Measurements from ENCODE around the gene CABCOCO1. TPM values are rescaled to one million over a fixed set of nuclear protein-coding genes. Genes with fewer than 3 reads are reported as not detected.
A peak's percentile ranks its signal among the peaks of the same experiment; 100 is the strongest.
"Not testable (repeated sequence)": the region's sequence is repeated elsewhere in the genome, so short reads cannot be mapped to it uniquely, and the experiment has no call there.

CABCOCO1 gene
- total and polyA plus RNA-seq, 9 of the 15 experiments (the other 6 are each of a cell fraction or from before 2014, with no cell fraction given): 0.04 TPM; not detected in 8

DNA sequence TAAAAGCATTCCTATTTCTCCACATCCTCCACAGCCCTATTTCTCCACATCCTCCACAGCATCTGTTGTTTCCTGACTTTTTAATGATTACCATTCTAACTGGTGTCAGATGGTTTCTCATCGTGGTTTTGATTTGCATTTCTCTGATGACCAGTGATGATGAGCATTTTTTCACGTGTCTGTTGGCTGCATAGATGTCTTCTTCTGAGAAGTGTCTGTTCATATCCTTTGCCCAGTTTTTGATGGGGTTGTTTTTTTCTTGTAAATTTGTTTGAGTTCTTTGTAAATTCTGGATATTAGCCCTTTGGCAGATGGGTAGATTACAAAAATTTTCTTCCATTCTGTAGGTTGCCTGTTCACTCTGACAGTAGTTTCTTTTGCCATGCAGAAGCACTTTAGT is 49.4 kb downstream of the CABCOCO1 start:
- H3K4me1 ChIP-seq (replicated peaks in 1 of 2; ENCODE audit: control insufficient read depth in 2 of 2, insufficient read depth in 2 of 2, low read length in 2 of 2); POLR2A ChIA-PET; H4K20me1 ChIP-seq (replicated peaks; ENCODE audit: control insufficient read depth, insufficient read depth, low read length); H3K27me3 ChIP-seq (ENCODE audit: control insufficient read depth in 2 of 2, insufficient read depth in 2 of 2, low read length in 2 of 2); H3K9ac ChIP-seq (ENCODE audit: insufficient read depth in 1 of 2, low read depth in 2 of 2, low read length in 2 of 2); H3K36me3 ChIP-seq (ENCODE audit: control insufficient read depth, insufficient read depth, low read length); intact Hi-C loops (cut with micrococcal nuclease); H3K4me2 ChIP-seq (ENCODE audit: insufficient read depth, low read length); H3K27ac ChIP-seq (ENCODE audit: extremely low read depth, low read depth, low read length); H3K4me3 ChIP-seq; CTCF ChIA-PET (ENCODE audit: low intra/inter-chr PET ratio); H3K9me3 ChIP-seq (replicated peaks; ENCODE audit: control insufficient read depth, insufficient read depth, low read depth, low read length); in situ Hi-C loops (cut with MboI); BruUV-seq (replicated peaks); H3K79me2 ChIP-seq (ENCODE audit: control insufficient read depth, insufficient read depth, low read length); ATAC-seq; DNase-seq (ENCODE audit: extremely low read depth in 1 of 4, low spot score in 3 of 4); H3K9me1 ChIP-seq (ENCODE audit: control insufficient read depth, insufficient read depth, low read length); FAIRE-seq; H2AFZ ChIP-seq (ENCODE audit: low read depth, low read length): not testable (repeated sequence)
- WGBS (ENCODE audit: insufficient coverage, low coverage, missing lambda C conversion rate): 6% methylated on average over 2 of the region's 2 CpGs
- peak in 1 of 2 experiments; percentile 91 for TF ChIP-seq AFF1 (IDR thresholded peaks at IDR 0.05; ENCODE audit: low read depth in 1 of 2, partially characterized antibody in 2 of 2)

GRCh38 chr10:61719475-61719874 is 56.7 kb downstream of the CABCOCO1 start:
- intact Hi-C loops (cut with micrococcal nuclease); DNase-seq (ENCODE audit: extremely low read depth in 1 of 4, low spot score in 3 of 4); H3K9me3 ChIP-seq (replicated peaks; ENCODE audit: control insufficient read depth, insufficient read depth, low read depth, low read length); FAIRE-seq; H3K4me1 ChIP-seq (replicated peaks in 1 of 2; ENCODE audit: control insufficient read depth in 2 of 2, insufficient read depth in 2 of 2, low read length in 2 of 2); H3K27ac ChIP-seq (ENCODE audit: extremely low read depth, low read depth, low read length); CTCF ChIA-PET (ENCODE audit: low intra/inter-chr PET ratio); H3K79me2 ChIP-seq (ENCODE audit: control insufficient read depth, insufficient read depth, low read length); H3K9ac ChIP-seq (ENCODE audit: insufficient read depth in 1 of 2, low read depth in 2 of 2, low read length in 2 of 2); ATAC-seq; H3K4me2 ChIP-seq (ENCODE audit: insufficient read depth, low read length); in situ Hi-C loops (cut with MboI); BruUV-seq (replicated peaks); H2AFZ ChIP-seq (ENCODE audit: low read depth, low read length); H4K20me1 ChIP-seq (replicated peaks; ENCODE audit: control insufficient read depth, insufficient read depth, low read length); H3K9me1 ChIP-seq (ENCODE audit: control insufficient read depth, insufficient read depth, low read length); H3K4me3 ChIP-seq; H3K27me3 ChIP-seq (ENCODE audit: control insufficient read depth in 2 of 2, insufficient read depth in 2 of 2, low read length in 2 of 2); H3K36me3 ChIP-seq (ENCODE audit: control insufficient read depth, insufficient read depth, low read length): not testable (repeated sequence)
- 61% methylated on average over 6 of the region's 6 CpGs for WGBS (ENCODE audit: insufficient coverage, low coverage, missing lambda C conversion rate)
- POLR2A ChIA-PET: interaction anchor here (1.1 kb wide), 1 partner anchor 22 kb away, joined by 3 read pairs; no protein-coding TSS in a partner anchor

All from K562 (cell line).